ENCODE data around the gene DAB2IP. TPM values are rescaled to one million over a fixed set of nuclear protein-coding genes. Genes with fewer than 3 reads are reported as not detected.

The DAB2IP gene
- total RNA-seq, 3 donors from 2014 or later = 109 to 157 (median 111) TPM

GRCh38 chr9:121765021-121765950, 113.9 kb downstream of the DAB2IP start:
- DNase-seq = peak in 1 of 3 donors; percentile 45
- intact Hi-C loops (cut with DNase I, micrococcal nuclease) = no loop called here
- ATAC-seq = peak; percentile 10
- Histone ChIP-seq H3K36me3 (ENCODE audit: low read depth) (peaks cover 10% of the 10 kb centered on the region), H3K4me3 (no peak overlapping the region), H3K9me3 (no peaks in the 10 kb centered on the region), H3K4me1 (ENCODE audit: low read depth) (no peaks in the 10 kb centered on the region)
- no peak for TF ChIP-seq CTCF (IDR thresholded peaks at IDR 0.05)

DNA sequence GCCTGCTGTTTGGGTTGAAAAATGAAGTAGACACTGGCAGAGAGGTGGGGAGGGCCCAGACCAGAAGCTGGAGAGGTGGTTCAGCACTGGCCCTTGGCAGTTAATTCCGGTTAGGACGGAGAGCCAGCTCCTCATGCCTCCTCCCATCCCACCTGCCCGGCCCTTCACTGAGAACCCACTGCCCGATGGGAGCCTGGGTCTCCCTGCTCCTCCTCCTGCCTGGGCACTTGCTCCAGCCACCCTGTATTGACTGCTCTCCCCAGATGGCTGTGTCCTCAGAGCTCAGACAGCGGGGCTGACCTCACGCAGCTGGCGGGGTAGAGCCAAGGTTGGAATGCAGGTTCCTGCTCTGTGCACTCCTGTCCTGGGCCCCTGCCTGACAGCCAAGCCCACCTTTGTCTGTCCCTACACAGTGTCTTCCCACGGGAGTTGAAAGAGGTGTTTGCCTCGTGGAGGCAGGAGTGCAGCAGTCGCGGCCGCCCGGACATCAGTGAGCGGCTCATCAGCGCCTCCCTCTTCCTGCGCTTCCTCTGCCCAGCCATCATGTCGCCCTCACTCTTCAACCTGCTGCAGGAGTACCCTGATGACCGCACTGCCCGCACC, 114.7 kb downstream of the DAB2IP start:
- DNase-seq = peak in 1 of 3 donors; percentile 47
- ATAC-seq = no peak
- Histone ChIP-seq H3K4me1 (ENCODE audit: low read depth) (no peaks in the 10 kb centered on the region), H3K4me3 (no peak overlapping the region), H3K9me3 (no peaks in the 10 kb centered on the region), H3K36me3 (ENCODE audit: low read depth) (peaks cover 10% of the 10 kb centered on the region)
- intact Hi-C loops (cut with DNase I, micrococcal nuclease) = no loop called here
- TF ChIP-seq CTCF (IDR thresholded peaks at IDR 0.05) = no peak

- ATAC-seq = no peak
- Histone ChIP-seq H3K4me3 (no peak overlapping the region), H3K36me3 (ENCODE audit: low read depth) (peaks cover 10% of the 10 kb centered on the region), H3K4me1 (ENCODE audit: low read depth) (no peaks in the 10 kb centered on the region), H3K9me3 (no peaks in the 10 kb centered on the region)
- peak in 1 of 3 donors; percentile 12 for DNase-seq
- intact Hi-C loops (cut with DNase I, micrococcal nuclease) = no loop called here
- TF ChIP-seq CTCF (IDR thresholded peaks at IDR 0.05) = no peak
These were observed 115.8 kb downstream of the DAB2IP start for GRCh38 chr9:121767171-121767769.

DNA sequence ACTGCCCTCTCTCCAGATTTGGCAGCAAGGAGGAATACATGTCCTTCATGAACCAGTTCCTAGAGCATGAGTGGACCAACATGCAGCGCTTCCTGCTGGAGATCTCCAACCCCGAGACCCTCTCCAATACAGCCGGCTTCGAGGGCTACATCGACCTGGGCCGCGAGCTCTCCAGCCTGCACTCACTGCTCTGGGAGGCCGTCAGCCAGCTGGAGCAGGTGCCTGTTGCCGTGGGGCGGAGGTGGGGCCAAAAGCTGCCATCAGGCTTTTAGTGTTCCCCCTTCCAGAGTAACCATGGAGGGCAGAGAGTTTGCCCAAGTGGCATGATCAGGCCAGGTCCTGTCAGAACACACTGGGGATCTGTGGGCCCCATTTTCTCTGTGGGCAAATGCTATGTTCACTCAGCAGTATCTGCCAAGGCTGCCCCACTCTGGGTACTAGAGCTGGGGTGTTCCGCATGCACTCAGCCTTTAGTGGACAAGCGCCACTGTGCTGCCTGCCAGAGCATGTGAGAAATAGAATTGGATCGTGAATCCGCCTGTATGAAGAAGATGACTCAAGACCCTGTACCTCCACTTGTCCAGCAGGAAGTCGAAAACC, 117.1 kb downstream of the DAB2IP start:
- Histone ChIP-seq H3K36me3 (ENCODE audit: low read depth) (peaks cover 10% of the 10 kb centered on the region), H3K4me1 (ENCODE audit: low read depth) (no peaks in the 10 kb centered on the region), H3K9me3 (no peaks in the 10 kb centered on the region), H3K4me3 (no peak overlapping the region)
- peak in 2 of 3 donors; percentile 13 to 37 for DNase-seq
- TF ChIP-seq CTCF (IDR thresholded peaks at IDR 0.05) = no peak
- no peak for ATAC-seq
- intact Hi-C loops (cut with DNase I, micrococcal nuclease) = no loop called here

DNA sequence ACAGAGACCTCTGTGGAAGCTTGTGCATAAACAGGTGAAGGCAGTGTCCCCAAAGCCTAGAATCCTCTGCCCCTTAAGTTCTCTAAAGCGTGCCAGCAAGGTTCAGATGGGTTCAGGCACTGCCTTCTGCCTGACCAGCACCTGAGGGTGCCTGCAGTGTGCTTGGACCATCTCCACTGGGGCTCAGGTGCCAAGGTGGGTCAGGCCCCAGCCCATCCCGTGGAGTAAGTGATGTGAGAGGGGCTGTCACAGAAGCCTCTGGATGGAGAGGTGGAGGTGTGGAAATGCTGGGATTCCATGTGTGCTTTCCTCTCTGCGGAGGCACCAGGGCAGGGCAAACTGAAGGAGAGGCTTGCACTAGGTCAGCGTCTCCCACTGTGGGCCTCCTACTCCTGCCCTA, 118.5 kb downstream of the DAB2IP start:
- intact Hi-C loops (cut with DNase I, micrococcal nuclease) = no loop called here
- H3K4me1 ChIP-seq (ENCODE audit: low read depth) = no peaks in the 10 kb centered on the region
- peaks cover 10% of the 10 kb centered on the region for H3K36me3 ChIP-seq (ENCODE audit: low read depth)
- no peak for ATAC-seq
- H3K9me3 ChIP-seq = no peaks in the 10 kb centered on the region
- no peak for TF ChIP-seq CTCF (IDR thresholded peaks at IDR 0.05)
- peak in 2 of 3 donors; percentile 12 to 34 for DNase-seq
- H3K4me3 ChIP-seq = no peak overlapping the region
